Rectal smooth muscle tissue (tissue), 1 donor: ENCODE results near the gene HPCAL1.

Experiments used
- H3K27ac ChIP-seq: one replicate; pipeline ENCODE4 v1.7.0; 2013; ENCODE audit warnings: low read depth, low read length, inconsistent platforms
- H3K27me3 ChIP-seq: one replicate; pipeline ENCODE4 v1.7.0; 2013; ENCODE audit warnings: low read length; ENCODE audit not compliant: control insufficient read depth, insufficient read depth
- H3K36me3 ChIP-seq: one replicate; pipeline ENCODE4 v1.7.0; 2013; ENCODE audit warnings: low read length; ENCODE audit not compliant: control insufficient read depth, insufficient read depth
- H3K4me1 ChIP-seq: one replicate; pipeline ENCODE4 v1.7.0; 2013; ENCODE audit warnings: low read length; ENCODE audit not compliant: control insufficient read depth, insufficient read depth
- H3K4me3 ChIP-seq: one replicate; pipeline ENCODE4 v1.7.0; 2013; ENCODE audit warnings: low read length
- H3K9ac ChIP-seq: one replicate; pipeline ENCODE4 v1.7.0; 2013; ENCODE audit warnings: low read length

The HPCAL1 gene

GRCh38 chr2:10466801-10467200, 164.1 kb downstream of the HPCAL1 start:
- no peak overlapping the region for H3K27ac ChIP-seq
- H3K4me1 ChIP-seq, result no peaks in the 10 kb centered on the region

GRCh38 chr2:10467401-10467800, 164.7 kb downstream of the HPCAL1 start:
- Histone ChIP-seq H3K4me1 (no peaks in the 10 kb centered on the region), H3K27ac (no peak overlapping the region), H3K9ac (no peak overlapping the region)

More at GRCh38 chr2:10466801-10467200, 164.1 kb downstream of the HPCAL1 start:
- Histone ChIP-seq H3K27me3 (no peaks in the 10 kb centered on the region), H3K36me3 (no peaks in the 10 kb centered on the region), H3K9ac (no peak overlapping the region), H3K4me3 (no peak overlapping the region)

GRCh38 chr2:10469301-10469700, 166.6 kb downstream of the HPCAL1 start:
- no peaks in the 10 kb centered on the region for H3K27me3 ChIP-seq
- H3K4me1 ChIP-seq, result no peaks in the 10 kb centered on the region
- H3K27ac ChIP-seq, result no peak overlapping the region
- H3K36me3 ChIP-seq, result no peaks in the 10 kb centered on the region
- no peak overlapping the region for H3K4me3 ChIP-seq
- no peak overlapping the region for H3K9ac ChIP-seq

More at GRCh38 chr2:10467401-10467800, 164.7 kb downstream of the HPCAL1 start:
- Histone ChIP-seq H3K36me3 (no peaks in the 10 kb centered on the region), H3K27me3 (no peaks in the 10 kb centered on the region), H3K4me3 (no peak overlapping the region)

GRCh38 chr2:10469955-10470608, 167.4 kb downstream of the HPCAL1 start:
- Histone ChIP-seq H3K9ac (no peak overlapping the region), H3K4me3 (no peak overlapping the region), H3K36me3 (no peaks in the 10 kb centered on the region), H3K27ac (no peak overlapping the region), H3K4me1 (no peaks in the 10 kb centered on the region), H3K27me3 (no peaks in the 10 kb centered on the region)

GRCh38 chr2:10471046-10471571, 168.4 kb downstream of the HPCAL1 start:
- Histone ChIP-seq H3K27ac (no peak overlapping the region), H3K36me3 (no peaks in the 10 kb centered on the region), H3K27me3 (no peaks in the 10 kb centered on the region), H3K9ac (no peak overlapping the region), H3K4me1 (no peaks in the 10 kb centered on the region), H3K4me3 (no peak overlapping the region)

- Histone ChIP-seq H3K4me3 (no peak overlapping the region), H3K36me3 (no peaks in the 10 kb centered on the region), H3K27ac (no peak overlapping the region), H3K4me1 (no peaks in the 10 kb centered on the region), H3K27me3 (no peaks in the 10 kb centered on the region), H3K9ac (no peak overlapping the region)
These were observed 169.3 kb downstream of the HPCAL1 start for GRCh38 chr2:10471955-10472354.

- Histone ChIP-seq H3K9ac (no peak overlapping the region), H3K4me1 (no peaks in the 10 kb centered on the region), H3K4me3 (no peak overlapping the region), H3K27me3 (no peaks in the 10 kb centered on the region), H3K36me3 (no peaks in the 10 kb centered on the region), H3K27ac (no peak overlapping the region)
These were observed 170.5 kb downstream of the HPCAL1 start for GRCh38 chr2:10473121-10473756.

- Histone ChIP-seq H3K36me3 (no peaks in the 10 kb centered on the region), H3K4me3 (no peak overlapping the region), H3K9ac (no peak overlapping the region), H3K4me1 (no peaks in the 10 kb centered on the region), H3K27ac (no peak overlapping the region), H3K27me3 (no peaks in the 10 kb centered on the region)
These were observed 172.6 kb downstream of the HPCAL1 start for GRCh38 chr2:10475221-10475722.

- Histone ChIP-seq H3K4me1 (no peaks in the 10 kb centered on the region), H3K27me3 (no peaks in the 10 kb centered on the region), H3K4me3 (no peak overlapping the region), H3K36me3 (no peaks in the 10 kb centered on the region), H3K9ac (no peak overlapping the region), H3K27ac (no peak overlapping the region)
These were observed 173.3 kb downstream of the HPCAL1 start for GRCh38 chr2:10475811-10476660.

- Histone ChIP-seq H3K4me3 (no peak overlapping the region), H3K27me3 (no peaks in the 10 kb centered on the region), H3K4me1 (no peaks in the 10 kb centered on the region), H3K27ac (no peak overlapping the region), H3K9ac (no peak overlapping the region), H3K36me3 (no peaks in the 10 kb centered on the region)
These were observed 174.2 kb downstream of the HPCAL1 start for GRCh38 chr2:10476723-10477442.
